GM12878 (cell line): Measurements from ENCODE around the gene RAB30. TPM values are rescaled to one million over a fixed set of nuclear protein-coding genes. Genes with fewer than 3 reads are reported as not detected.

Experiments
- ATAC-seq: fragments of 200-7000 bp; cut with Tn5 transposase; 3 replicates; pipeline ENCODE4 v1.9.1; 2020; ENCODE audit warnings: mild to moderate bottlenecking, moderate library complexity
- BruUV-seq: library from RNA; stranded (reverse); fragments of 400-500 nt; replicated peaks from 2 replicates; lab custom pipeline; 2021; lab: Mats Ljungman, UMichigan
- CTCF ChIA-PET: fragments of 300-600 bp; sonication (Branson Sonifier 250); formaldehyde crosslinking; extraction: SDS; loops from one replicate; lab custom pipeline; 2021; ENCODE audit warnings: inconsistent platforms; lab: Yijun Ruan, JAX
- POLR2A ChIA-PET: fragments of 350-600 bp; formaldehyde crosslinking; extraction: SDS; loops from one replicate; lab custom pipeline; 2021; ENCODE audit warnings: inconsistent platforms; lab: Charles Lee
- RAD21 ChIA-PET: fragments of 300-600 bp; sonication (Branson Sonifier 250); formaldehyde crosslinking; loops from one replicate; lab custom pipeline; 2023; ENCODE audit warnings: antibody characterized with exemption; ENCODE audit not compliant: unreplicated experiment; lab: Charles Lee
- SMC1A ChIA-PET: fragments of 300-600 bp; sonication (Branson Sonifier 250); formaldehyde crosslinking; loops from one replicate; lab custom pipeline; 2023; ENCODE audit not compliant: unreplicated experiment, uncharacterized antibody; lab: Charles Lee
- DNase-seq: peaks from one replicate; pipeline ENCODE4 v3.0.0-alpha.2; 2011; ENCODE audit warnings: low read depth, low spot score
- FAIRE-seq: peaks from 3 replicates; lab custom pipeline; 2011; peaks lifted over from hg19 to GRCh38; lab: Jason Lieb, UNC
- H2AFZ ChIP-seq: 2 replicates; pipeline ENCODE4 v1.6.0; 2011; ENCODE audit warnings: low read depth, low read length, control low read depth; ENCODE audit not compliant: control insufficient read depth
- H3K27ac ChIP-seq: 2 replicates; pipeline ENCODE4 v1.5.1; 2011; ENCODE audit warnings: control low read depth; ENCODE audit not compliant: control insufficient read depth, insufficient read depth
- H3K27me3 ChIP-seq, 2 experiments: replicated peaks in 1 of 2; 2 replicates each; pipeline versions ENCODE4 v1.6.0 to v1.6.1; 2011; ENCODE audit warnings: low read length in 1 of 2; ENCODE audit not compliant: control insufficient read depth in 2 of 2, insufficient read depth in 2 of 2
- H3K36me3 ChIP-seq, 2 experiments: 2 replicates each; pipeline ENCODE4 v1.5.1; 2011; ENCODE audit warnings: low read length in 1 of 2; ENCODE audit not compliant: control insufficient read depth in 2 of 2, insufficient read depth in 2 of 2
- H3K4me1 ChIP-seq: 2 replicates; pipeline ENCODE4 v1.6.1; 2011; ENCODE audit warnings: mild to moderate bottlenecking, low read length, moderate library complexity, mixed read lengths; ENCODE audit not compliant: control insufficient read depth, insufficient read depth
- H3K4me2 ChIP-seq: 2 replicates; pipeline ENCODE4 v1.6.0; 2011; ENCODE audit warnings: control low read depth; ENCODE audit not compliant: control insufficient read depth, insufficient read depth
- H3K4me3 ChIP-seq: fragments of 200-600 bp; sonication (generic); 2 replicates; pipeline ENCODE4 v1.5.1; 2016
- H3K79me2 ChIP-seq: 2 replicates; pipeline ENCODE4 v1.6.0; 2011; ENCODE audit warnings: low read length; ENCODE audit not compliant: control insufficient read depth, insufficient read depth
- H3K9ac ChIP-seq: 2 replicates; pipeline ENCODE4 v1.8.0; 2011; ENCODE audit warnings: low read length, control low read depth, mixed read lengths; ENCODE audit not compliant: control insufficient read depth, insufficient read depth
- H3K9me3 ChIP-seq: replicated peaks from 3 replicates; pipeline ENCODE4 v1.5.1; 2011; ENCODE audit warnings: mild to moderate bottlenecking, low read length; ENCODE audit not compliant: control insufficient read depth, insufficient read depth
- H4K20me1 ChIP-seq: 2 replicates; pipeline ENCODE4 v1.6.0; 2011; ENCODE audit not compliant: control insufficient read depth, insufficient read depth
- CBFB ChIP-seq: IDR thresholded peaks from 2 replicates; pipeline ENCODE4 v1.6.1; 2016; ENCODE audit warnings: antibody characterized with exemption, low read depth
- ETV6 ChIP-seq, 2 experiments: fragments of 450-650 bp in 1 of 2; IDR thresholded peaks in 1 of 2; conservative IDR thresholded peaks in 1 of 2; 2 replicates each; pipeline ENCODE4 v1.6.1; 2014; ENCODE audit warnings: antibody characterized with exemption in 1 of 2, borderline replicate concordance in 1 of 2, low read depth in 1 of 2, mild to moderate bottlenecking in 1 of 2, moderate library complexity in 1 of 2
- HCFC1 ChIP-seq: fragments of 150-350 bp; IDR thresholded peaks from 2 replicates; pipeline ENCODE4 v1.6.1; 2014; ENCODE audit warnings: low read length
- MEF2A ChIP-seq: IDR thresholded peaks from 2 replicates; pipeline ENCODE4 v1.6.1; 2011; ENCODE audit warnings: low read depth, mild to moderate bottlenecking, low read length, moderate library complexity; ENCODE audit not compliant: insufficient read depth
- MXI1 ChIP-seq: fragments of 150-350 bp; IDR thresholded peaks from 2 replicates; pipeline ENCODE4 v1.6.1; 2011; ENCODE audit warnings: low read depth, mild to moderate bottlenecking, inconsistent platforms, low read length, improper control_type of control experiment
- SREBF2 ChIP-seq: IDR thresholded peaks from 2 replicates; pipeline ENCODE4 v1.6.1; 2012; ENCODE audit warnings: mild to moderate bottlenecking, low read length
- WRNIP1 ChIP-seq: IDR thresholded peaks from 2 replicates; pipeline ENCODE4 v1.6.1; 2011; ENCODE audit warnings: low read depth, low read length, improper control_type of control experiment, borderline replicate concordance
- ZNF207 ChIP-seq: fragments of 450-650 bp; IDR thresholded peaks from 2 replicates; pipeline ENCODE4 v1.6.1; 2014; ENCODE audit warnings: antibody characterized with exemption, mild to moderate bottlenecking, borderline replicate concordance
- WGBS: methylation state at CpG from one replicate; pipeline ENCODE4 v1.1.6; 2016; ENCODE audit warnings: low lambda C conversion rate; ENCODE audit not compliant: insufficient replicate concordance, insufficient coverage; ENCODE audit errors: missing lambda C conversion rate; 5-methylcytosine and 5-hydroxymethylcytosine counted together
- in situ Hi-C: fragments of 300-500 bp; cut with MboI; formaldehyde crosslinking; loops from 9 replicates; pipeline ENCODE4 v1.14.3; 2018; ENCODE audit warnings: mixed read lengths
- intact Hi-C: fragments of 100-400 bp; cut with micrococcal nuclease; formaldehyde crosslinking; loops from one replicate; pipeline ENCODE4 v1.14.2; 2022; ENCODE audit not compliant: unreplicated experiment
- polyA plus RNA-seq, 11 experiments: library from polyadenylated mRNA; depleted of rRNA in 4 of 11; unstranded in 6 of 11; stranded (reverse) in 5 of 11; fragments of >200 nt; fragmentation: Nextera tagmentation in 4 of 11; fragmentation: Illumina TruSeq in 1 of 11; extraction: Ambion mirVana in 4 of 11; extraction: Trizol in 1 of 11; gene quantifications; 1 replicate in 1 of 11; 2 replicates in 10 of 11; pipeline versions ENCODE4 v1.2.1 to v1.2.3, GENCODE V29; 2011 to 2016; ENCODE audit warnings: inconsistent platforms in 2 of 11, missing spikeins in 2 of 11, low read depth in 1 of 11
- total RNA-seq, 4 experiments: library from RNA; depleted of rRNA in 3 of 4; stranded (reverse); fragments of >200 nt in 3 of 4; fragmentation: Illumina TruSeq in 1 of 4; extraction: Trizol in 1 of 4; gene quantifications; 2 replicates each; pipeline versions ENCODE4 v1.2.1 to v1.2.3, GENCODE V29; 2013 to 2021
- TF ChIP-seq, protein P1 (sequence below): IDR thresholded peaks from 2 replicates; pipeline ENCODE4 v1.6.1; 2012; ENCODE audit warnings: low read depth, low read length, improper control_type of control experiment
- TF ChIP-seq, protein P2 (sequence below): fragments of 450-650 bp; IDR thresholded peaks from 2 replicates; pipeline ENCODE4 v1.6.1; 2018; ENCODE audit warnings: borderline replicate concordance, mild to moderate bottlenecking; ENCODE audit not compliant: partially characterized antibody

The RAB30 gene
- total and polyA plus RNA-seq, 10 of the 15 experiments (the other 5 are each of a cell fraction or from before 2014, with no cell fraction given): 9.8 to 26.7 (median 19.2) TPM

DNA sequence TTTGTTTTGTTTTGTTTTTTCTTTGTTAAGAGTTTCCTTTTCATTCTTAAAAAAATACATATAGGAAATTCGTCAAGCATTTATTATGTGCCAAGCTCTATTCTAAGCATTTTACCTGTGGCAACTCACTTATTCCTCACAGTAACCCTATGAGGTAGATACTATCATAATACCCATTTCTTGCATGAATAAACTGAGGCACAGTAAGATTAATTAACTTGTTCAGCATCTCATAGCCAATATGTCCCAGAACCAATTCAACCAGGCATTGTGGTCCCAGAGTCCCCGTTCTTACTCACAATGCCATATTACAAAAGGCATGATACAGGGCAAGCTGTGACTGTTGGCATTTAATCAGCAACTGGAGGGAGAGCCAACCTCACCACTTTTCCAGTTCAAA is 83.7 kb downstream of the RAB30 start:
- no peaks in the 10 kb centered on the region for H3K79me2 ChIP-seq
- SMC1A ChIA-PET: interaction anchor here (0.6 to 1.8 kb wide), 7 partner anchors 8 to 92 kb away, joined by 3 to 8 read pairs (median 4); partner anchors contain the start of gene RAB30
- DNase-seq: no peak
- H3K27ac ChIP-seq: no peak overlapping the region
- H3K4me2 ChIP-seq: no peak overlapping the region
- no peaks in the 10 kb centered on the region for H3K4me1 ChIP-seq
- in situ Hi-C loops (no loop called here), intact Hi-C loops (no loop called here)
- RAD21 ChIA-PET: interaction anchor here (1.8 kb wide), 1 partner anchor 8 kb away, joined by 5 read pairs; no protein-coding TSS in a partner anchor
- H3K27me3 ChIP-seq: no peaks in the 10 kb centered on the region
- 97% methylated on average over 2 of the region's 2 CpGs for WGBS
- no peak for ATAC-seq
- no peaks in the 10 kb centered on the region for H4K20me1 ChIP-seq
- CTCF ChIA-PET: interaction anchor here (0.6 kb wide), 1 partner anchor 118 kb away, joined by 3 read pairs; no protein-coding TSS in a partner anchor
- POLR2A ChIA-PET: interaction anchor here (0.7 to 1.2 kb wide), 2 partner anchors 28 to 59 kb away, joined by 8 to 11 read pairs; no protein-coding TSS in a partner anchor
- no peak for FAIRE-seq
- no TSS peak for BruUV-seq
- TF ChIP-seq MXI1: no peak
- TF ChIP-seq, protein P1, sequence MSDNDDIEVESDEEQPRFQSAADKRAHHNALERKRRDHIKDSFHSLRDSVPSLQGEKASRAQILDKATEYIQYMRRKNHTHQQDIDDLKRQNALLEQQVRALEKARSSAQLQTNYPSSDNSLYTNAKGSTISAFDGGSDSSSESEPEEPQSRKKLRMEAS: no peak
- no peak overlapping the region for H3K4me3 ChIP-seq
- no peak overlapping the region for H3K9ac ChIP-seq
- peaks cover 4 to 7% of the 10 kb centered on the region in 2 experiments for H3K36me3 ChIP-seq
- no peak overlapping the region for H2AFZ ChIP-seq
- no peaks in the 10 kb centered on the region for H3K9me3 ChIP-seq

DNA sequence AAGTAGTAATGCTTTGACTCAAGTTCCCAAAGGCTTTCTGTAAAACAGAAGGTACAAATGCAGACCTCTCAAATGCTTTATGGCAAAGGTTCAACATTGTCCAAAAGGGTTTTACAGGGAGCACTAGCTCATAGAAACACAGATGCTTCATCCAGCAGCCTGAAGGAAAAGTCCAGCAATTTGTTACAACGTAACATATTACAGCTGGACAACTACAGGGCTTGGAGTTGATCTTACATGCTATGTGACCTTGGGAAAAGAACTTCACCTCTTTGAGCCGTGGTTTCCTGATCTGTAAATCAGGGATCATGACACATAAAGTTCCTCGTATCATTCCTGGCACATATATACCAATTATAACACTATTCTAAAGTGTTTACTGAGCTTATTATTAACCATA is 85.3 kb downstream of the RAB30 start:
- BruUV-seq: no TSS peak
- WGBS: 91% methylated on average over 3 of the region's 3 CpGs
- Histone ChIP-seq H3K27me3 (no peaks in the 10 kb centered on the region), H3K36me3 (peaks cover 2 to 7% of the 10 kb centered on the region in 2 experiments; a peak in 3 of 4 replicates), H3K4me2 (no peak overlapping the region), H2AFZ (no peak overlapping the region), H3K9ac (no peak overlapping the region), H3K79me2 (no peaks in the 10 kb centered on the region), H3K27ac (no peak overlapping the region), H3K9me3 (no peaks in the 10 kb centered on the region), H4K20me1 (no peaks in the 10 kb centered on the region), H3K4me1 (no peaks in the 10 kb centered on the region), H3K4me3 (no peak overlapping the region)
- intact Hi-C loops (no loop called here), in situ Hi-C loops (no loop called here)
- CTCF ChIA-PET: interaction anchor here (0.6 to 0.8 kb wide), 3 partner anchors 62 to 119 kb away, joined by 3 read pairs; partner anchors contain the start of gene DDIAS
- RAD21 ChIA-PET: interaction anchor here (1.0 to 1.8 kb wide), 2 partner anchors 9 to 92 kb away, joined by 3 to 5 read pairs; no protein-coding TSS in a partner anchor
- ATAC-seq: no peak
- DNase-seq: no peak
- POLR2A ChIA-PET: interaction anchor here (0.7 to 1.2 kb wide), 3 partner anchors 12 to 60 kb away, joined by 3 to 8 read pairs (median 3); no protein-coding TSS in a partner anchor
- FAIRE-seq: no peak
- SMC1A ChIA-PET: interaction anchor here (0.8 to 2.2 kb wide), 9 partner anchors 9 to 75 kb away, joined by 3 to 8 read pairs (median 5); no protein-coding TSS in a partner anchor
- TF ChIP-seq ZNF207 (no peak), SREBF2 (no peak), ETV6 (conservative IDR thresholded peaks at IDR 0.05 in 1 of 2, IDR thresholded peaks at IDR 0.05 in 1 of 2; ENCODE audit: borderline replicate concordance in 1 of 2, low read depth in 1 of 2) (no peak), CBFB (no peak), HCFC1 (no peak), WRNIP1 (no peak), MEF2A (no peak)
- TF ChIP-seq, protein P2, sequence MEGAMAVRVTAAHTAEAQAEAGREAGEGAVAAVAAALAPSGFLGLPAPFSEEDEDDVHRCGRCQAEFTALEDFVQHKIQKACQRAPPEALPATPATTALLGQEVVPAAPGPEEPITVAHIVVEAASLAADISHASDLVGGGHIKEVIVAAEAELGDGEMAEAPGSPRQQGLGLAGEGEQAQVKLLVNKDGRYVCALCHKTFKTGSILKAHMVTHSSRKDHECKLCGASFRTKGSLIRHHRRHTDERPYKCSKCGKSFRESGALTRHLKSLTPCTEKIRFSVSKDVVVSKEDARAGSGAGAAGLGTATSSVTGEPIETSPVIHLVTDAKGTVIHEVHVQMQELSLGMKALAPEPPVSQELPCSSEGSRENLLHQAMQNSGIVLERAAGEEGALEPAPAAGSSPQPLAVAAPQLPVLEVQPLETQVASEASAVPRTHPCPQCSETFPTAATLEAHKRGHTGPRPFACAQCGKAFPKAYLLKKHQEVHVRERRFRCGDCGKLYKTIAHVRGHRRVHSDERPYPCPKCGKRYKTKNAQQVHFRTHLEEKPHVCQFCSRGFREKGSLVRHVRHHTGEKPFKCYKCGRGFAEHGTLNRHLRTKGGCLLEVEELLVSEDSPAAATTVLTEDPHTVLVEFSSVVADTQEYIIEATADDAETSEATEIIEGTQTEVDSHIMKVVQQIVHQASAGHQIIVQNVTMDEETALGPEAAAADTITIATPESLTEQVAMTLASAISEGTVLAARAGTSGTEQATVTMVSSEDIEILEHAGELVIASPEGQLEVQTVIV: no peak
